ENCODE measurements around the gene PASD1. TPM values are rescaled to one million over a fixed set of nuclear protein-coding genes. Genes with fewer than 3 reads are reported as not detected.

Gene PASD1
- total RNA-seq, 1 experiment from 2014 or later = not detected

DNA sequence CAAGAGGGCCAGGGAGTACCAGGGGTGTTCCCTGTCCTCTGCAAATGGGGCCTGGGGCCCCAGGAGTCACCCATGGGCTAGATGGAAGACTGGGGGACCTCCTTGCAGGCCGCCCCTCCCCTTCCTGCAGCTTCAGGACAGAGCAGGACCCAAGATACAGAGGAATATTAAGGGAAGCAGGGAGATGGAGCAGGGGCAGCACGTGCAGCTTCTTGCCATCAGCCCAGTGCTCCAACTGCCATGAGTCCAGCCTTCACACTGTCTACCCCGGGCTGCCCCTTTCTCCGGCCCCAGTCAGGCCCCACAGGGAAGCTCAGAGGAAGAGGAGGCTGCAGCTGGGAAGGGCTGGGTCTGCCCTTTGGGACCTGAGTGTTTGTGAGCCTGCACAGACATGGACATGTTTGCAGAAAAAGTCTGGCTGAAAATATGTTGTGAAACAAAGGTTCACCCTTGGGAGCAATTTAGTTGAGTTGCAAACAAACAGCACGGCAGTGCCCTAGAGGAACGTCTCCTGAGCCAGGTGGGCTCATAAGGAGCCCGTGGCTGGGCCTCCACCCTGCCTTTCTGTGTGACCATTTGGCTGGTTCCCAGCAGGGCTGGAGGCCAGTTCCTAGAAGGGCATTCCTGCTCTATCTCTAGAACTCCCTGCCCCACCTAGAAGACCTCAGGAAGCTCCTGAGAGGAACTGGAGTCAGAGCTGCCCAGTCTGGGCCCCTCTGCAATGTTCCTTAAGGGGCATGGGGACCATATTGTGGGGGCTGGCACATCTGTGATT lies 161.3 kb downstream of the PASD1 start:
- Histone ChIP-seq H3K4me3 (ENCODE audit: low read length) (no peak overlapping the region), H3K27ac (ENCODE audit: low read length) (no peak overlapping the region), H4K20me1 (ENCODE audit: low read length) (no peaks in the 10 kb centered on the region), H3K9ac (ENCODE audit: low read length) (no peak overlapping the region), H3K27me3 (ENCODE audit: low read length) (no peaks in the 10 kb centered on the region), H3F3A (ENCODE audit: low read length, unreplicated experiment) (no peaks in the 10 kb centered on the region), H3K9me3 (ENCODE audit: low read length) (no peaks in the 10 kb centered on the region), H3K4me1 (ENCODE audit: insufficient read depth, low read length) (no peaks in the 10 kb centered on the region), H3K4me2 (ENCODE audit: low read length) (no peak overlapping the region), H3K79me2 (ENCODE audit: low read length) (no peaks in the 10 kb centered on the region), H3K36me3 (ENCODE audit: low read depth, low read length) (no peaks in the 10 kb centered on the region), H3K9me2 (replicated peaks; ENCODE audit: low read length) (no peaks in the 10 kb centered on the region), H2AFZ (ENCODE audit: low read length) (no peak overlapping the region)
- no peak for ATAC-seq
- POLR2A ChIA-PET (ENCODE audit: unreplicated experiment) = no interaction called here
- DNase-seq = no peak
- intact Hi-C loops (cut with micrococcal nuclease) = no loop called here
- TF ChIP-seq EZH2 (IDR thresholded peaks at IDR 0.05; ENCODE audit: low read length, unreplicated experiment) (no peak), EZH2phosphoT487 (IDR thresholded peaks at IDR 0.05; ENCODE audit: borderline replicate concordance, low read length) (no peak)
- TF ChIP-seq, protein P1, sequence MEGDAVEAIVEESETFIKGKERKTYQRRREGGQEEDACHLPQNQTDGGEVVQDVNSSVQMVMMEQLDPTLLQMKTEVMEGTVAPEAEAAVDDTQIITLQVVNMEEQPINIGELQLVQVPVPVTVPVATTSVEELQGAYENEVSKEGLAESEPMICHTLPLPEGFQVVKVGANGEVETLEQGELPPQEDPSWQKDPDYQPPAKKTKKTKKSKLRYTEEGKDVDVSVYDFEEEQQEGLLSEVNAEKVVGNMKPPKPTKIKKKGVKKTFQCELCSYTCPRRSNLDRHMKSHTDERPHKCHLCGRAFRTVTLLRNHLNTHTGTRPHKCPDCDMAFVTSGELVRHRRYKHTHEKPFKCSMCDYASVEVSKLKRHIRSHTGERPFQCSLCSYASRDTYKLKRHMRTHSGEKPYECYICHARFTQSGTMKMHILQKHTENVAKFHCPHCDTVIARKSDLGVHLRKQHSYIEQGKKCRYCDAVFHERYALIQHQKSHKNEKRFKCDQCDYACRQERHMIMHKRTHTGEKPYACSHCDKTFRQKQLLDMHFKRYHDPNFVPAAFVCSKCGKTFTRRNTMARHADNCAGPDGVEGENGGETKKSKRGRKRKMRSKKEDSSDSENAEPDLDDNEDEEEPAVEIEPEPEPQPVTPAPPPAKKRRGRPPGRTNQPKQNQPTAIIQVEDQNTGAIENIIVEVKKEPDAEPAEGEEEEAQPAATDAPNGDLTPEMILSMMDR (conservative IDR thresholded peaks at IDR 0.05; ENCODE audit: low read depth, low read length) = no peak
- BruUV-seq (replicated peaks) = no TSS peak
- CTCF ChIA-PET = no interaction called here

GRCh38 chrX:151725338-151725614 lies 161.8 kb downstream of the PASD1 start:
- Histone ChIP-seq H2AFZ (ENCODE audit: low read length) (no peak overlapping the region), H3K9ac (ENCODE audit: low read length) (no peak overlapping the region), H3K4me1 (ENCODE audit: insufficient read depth, low read length) (no peaks in the 10 kb centered on the region), H3K9me2 (replicated peaks; ENCODE audit: low read length) (no peaks in the 10 kb centered on the region), H3K27me3 (ENCODE audit: low read length) (no peaks in the 10 kb centered on the region), H3K27ac (ENCODE audit: low read length) (no peak overlapping the region), H4K20me1 (ENCODE audit: low read length) (no peaks in the 10 kb centered on the region), H3K9me3 (ENCODE audit: low read length) (no peaks in the 10 kb centered on the region), H3K79me2 (ENCODE audit: low read length) (no peaks in the 10 kb centered on the region), H3K4me2 (ENCODE audit: low read length) (no peak overlapping the region), H3K4me3 (ENCODE audit: low read length) (no peak overlapping the region), H3K36me3 (ENCODE audit: low read depth, low read length) (no peaks in the 10 kb centered on the region), H3F3A (ENCODE audit: low read length, unreplicated experiment) (no peaks in the 10 kb centered on the region)
- ChIA-PET POLR2A (ENCODE audit: unreplicated experiment) (no interaction called here), CTCF (no interaction called here)
- TF ChIP-seq EZH2phosphoT487 (IDR thresholded peaks at IDR 0.05; ENCODE audit: borderline replicate concordance, low read length) = no peak
- TF ChIP-seq, protein P1 (conservative IDR thresholded peaks at IDR 0.05; ENCODE audit: low read depth, low read length) = no peak
- no peak for TF ChIP-seq EZH2 (IDR thresholded peaks at IDR 0.05; ENCODE audit: low read length, unreplicated experiment)
- ATAC-seq (no peak), DNase-seq (no peak)
- intact Hi-C loops (cut with micrococcal nuclease) = no loop called here
- BruUV-seq (replicated peaks) = no TSS peak

Other genes with a start within 250 kb of the PASD1 start
- 45.4 and 51.4 TPM in 2 replicates for gene VMA21, start 166.5 kb upstream of the PASD1 start, total RNA-seq (2014; rRNA removed)
- gene PRRG3, start 131.8 kb downstream of the PASD1 start, total RNA-seq (2014; rRNA removed) = not detected in 2 replicates
- not detected in 2 replicates for gene FATE1, start 152.4 kb downstream of the PASD1 start, total RNA-seq (2014; rRNA removed)
- gene CNGA2, start 171.1 kb downstream of the PASD1 start, total RNA-seq (2014; rRNA removed) = not detected in 2 replicates